ENCODE data around the gene ZP3.
A peak's percentile ranks its signal among the peaks of the same experiment; 100 is the strongest.

The ZP3 gene

GRCh38 chr7:76407718-76408117, 17.0 kb upstream of the ZP3 start:
- no peak overlapping the region for H4K8ac ChIP-seq (ENCODE audit: low read depth, low read length)
- no peak overlapping the region for H2BK12ac ChIP-seq (ENCODE audit: low read length)
- no peaks in the 10 kb centered on the region for H3K79me1 ChIP-seq (ENCODE audit: low read depth, low read length)
- H2BK15ac ChIP-seq (ENCODE audit: low read length) = no peak overlapping the region
- H2BK5ac ChIP-seq (ENCODE audit: low read length) = no peak overlapping the region
- H3K9me3 ChIP-seq (replicated peaks in 1 of 2; ENCODE audit: control insufficient read depth in 2 of 2, insufficient read depth in 1 of 2, low read depth in 1 of 2, low read length in 2 of 2) = no peaks in the 10 kb centered on the region
- no peak overlapping the region for H3K18ac ChIP-seq (ENCODE audit: low read length)
- WGBS, 2 donors (ENCODE audit: extremely low coverage in 2 of 2, insufficient read length in 2 of 2, insufficient replicate concordance in 1 of 2) = no CpG with 5 or more reads among the region's 4 CpGs
- H3K4me2 ChIP-seq (ENCODE audit: insufficient read depth, low read length, poor library complexity, severe bottlenecking) = no peak overlapping the region
- DNase-seq (ENCODE audit: low spot score) = no peak
- peak overlapping the region; percentile 46 for H3K23ac ChIP-seq (ENCODE audit: low read depth, low read length, poor library complexity)
- H3K27me3 ChIP-seq (ENCODE audit: control insufficient read depth in 3 of 3, insufficient read depth in 3 of 3, low read depth in 1 of 3, low read length in 3 of 3) = no peaks in the 10 kb centered on the region
- no peak overlapping the region for H3K4me3 ChIP-seq (ENCODE audit: low read length in 2 of 2)
- H4K91ac ChIP-seq (ENCODE audit: low read depth, low read length, poor library complexity) = no peak overlapping the region
- no peak overlapping the region for H3K27ac ChIP-seq (replicated peaks; ENCODE audit: low read length)
- no peaks in the 10 kb centered on the region for H3K36me3 ChIP-seq (replicated peaks in 1 of 2; ENCODE audit: control insufficient read depth in 2 of 2, insufficient read depth in 2 of 2, low read length in 2 of 2)
- H3K4ac ChIP-seq (ENCODE audit: low read length) = no peak overlapping the region
- no peak overlapping the region for H2BK120ac ChIP-seq (ENCODE audit: low read depth, low read length)
- peaks cover 3 to 17% of the 10 kb centered on the region in 2 donors for H3K4me1 ChIP-seq (ENCODE audit: control insufficient read depth in 2 of 2, insufficient read depth in 1 of 2, low read depth in 1 of 2, low read length in 2 of 2)
- H2AFZ ChIP-seq (ENCODE audit: low read length) = no peak overlapping the region
- no peak overlapping the region for H3K14ac ChIP-seq (ENCODE audit: low read length)
- no peak overlapping the region for H3K9ac ChIP-seq (ENCODE audit: low read depth, low read length, poor library complexity)
- no peak overlapping the region for H2AK5ac ChIP-seq (ENCODE audit: low read depth, low read length)

GRCh38 chr7:76408121-76408560, 16.6 kb upstream of the ZP3 start:
- Histone ChIP-seq H3K14ac (ENCODE audit: low read length) (no peak overlapping the region), H3K27ac (replicated peaks; ENCODE audit: low read length) (no peak overlapping the region), H3K4ac (ENCODE audit: low read length) (no peak overlapping the region), H2BK15ac (ENCODE audit: low read length) (peak overlapping the region; percentile 32), H2BK12ac (ENCODE audit: low read length) (no peak overlapping the region), H2AFZ (ENCODE audit: low read length) (no peak overlapping the region), H3K9me3 (replicated peaks in 1 of 2; ENCODE audit: control insufficient read depth in 2 of 2, insufficient read depth in 1 of 2, low read depth in 1 of 2, low read length in 2 of 2) (no peaks in the 10 kb centered on the region), H2AK5ac (ENCODE audit: low read depth, low read length) (no peak overlapping the region), H4K91ac (ENCODE audit: low read depth, low read length, poor library complexity) (no peak overlapping the region), H2BK120ac (ENCODE audit: low read depth, low read length) (no peak overlapping the region), H3K36me3 (replicated peaks in 1 of 2; ENCODE audit: control insufficient read depth in 2 of 2, insufficient read depth in 2 of 2, low read length in 2 of 2) (no peaks in the 10 kb centered on the region), H3K4me2 (ENCODE audit: insufficient read depth, low read length, poor library complexity, severe bottlenecking) (no peak overlapping the region), H3K79me1 (ENCODE audit: low read depth, low read length) (no peaks in the 10 kb centered on the region), H3K27me3 (ENCODE audit: control insufficient read depth in 3 of 3, insufficient read depth in 3 of 3, low read depth in 1 of 3, low read length in 3 of 3) (no peaks in the 10 kb centered on the region), H3K23ac (ENCODE audit: low read depth, low read length, poor library complexity) (peak overlapping the region; percentile 46), H3K18ac (ENCODE audit: low read length) (no peak overlapping the region), H3K4me1 (ENCODE audit: control insufficient read depth in 2 of 2, insufficient read depth in 1 of 2, low read depth in 1 of 2, low read length in 2 of 2) (peaks cover 3 to 17% of the 10 kb centered on the region in 2 donors), H3K9ac (ENCODE audit: low read depth, low read length, poor library complexity) (no peak overlapping the region), H2BK5ac (ENCODE audit: low read length) (no peak overlapping the region), H3K4me3 (ENCODE audit: low read length in 2 of 2) (no peak overlapping the region), H4K8ac (ENCODE audit: low read depth, low read length) (no peak overlapping the region)
- DNase-seq (ENCODE audit: low spot score) = no peak

- no peak within 1 kb of the TSS for H2BK120ac ChIP-seq (ENCODE audit: low read depth, low read length)
- H2AK5ac ChIP-seq (ENCODE audit: low read depth, low read length) = peak within 1 kb of the TSS; percentile 73
- no peak within 1 kb of the TSS for H2BK12ac ChIP-seq (ENCODE audit: low read length)
- H2BK15ac ChIP-seq (ENCODE audit: low read length) = peak within 1 kb of the TSS; percentile 32
- H3K9me3 ChIP-seq (replicated peaks in 1 of 2; ENCODE audit: control insufficient read depth in 2 of 2, insufficient read depth in 1 of 2, low read depth in 1 of 2, low read length in 2 of 2) = no peaks in the 10 kb centered on the region
- no peak within 1 kb of the TSS for H3K27ac ChIP-seq (replicated peaks; ENCODE audit: low read length)
- H3K14ac ChIP-seq (ENCODE audit: low read length) = no peak within 1 kb of the TSS
- H3K27me3 ChIP-seq (ENCODE audit: control insufficient read depth in 3 of 3, insufficient read depth in 3 of 3, low read depth in 1 of 3, low read length in 3 of 3) = no peaks in the 10 kb centered on the region
- DNase-seq (ENCODE audit: low spot score) = no peak
- H2BK5ac ChIP-seq (ENCODE audit: low read length) = no peak within 1 kb of the TSS
- no peaks in the 10 kb centered on the region for H3K36me3 ChIP-seq (replicated peaks in 1 of 2; ENCODE audit: control insufficient read depth in 2 of 2, insufficient read depth in 2 of 2, low read length in 2 of 2)
- no peak within 1 kb of the TSS for H4K8ac ChIP-seq (ENCODE audit: low read depth, low read length)
- no peak within 1 kb of the TSS for H3K9ac ChIP-seq (ENCODE audit: low read depth, low read length, poor library complexity)
- no peak within 1 kb of the TSS for H4K91ac ChIP-seq (ENCODE audit: low read depth, low read length, poor library complexity)
- H3K4me1 ChIP-seq (ENCODE audit: control insufficient read depth in 2 of 2, insufficient read depth in 1 of 2, low read depth in 1 of 2, low read length in 2 of 2) = peaks cover 3 to 14% of the 10 kb centered on the region in 2 donors
- H3K23ac ChIP-seq (ENCODE audit: low read depth, low read length, poor library complexity) = peak within 1 kb of the TSS; percentile 8
- H2AFZ ChIP-seq (ENCODE audit: low read length) = peak within 1 kb of the TSS; percentile 66
- H3K79me1 ChIP-seq (ENCODE audit: low read depth, low read length) = no peaks in the 10 kb centered on the region
- H3K4me3 ChIP-seq (ENCODE audit: low read length in 2 of 2) = no peak within 1 kb of the TSS
- peak within 1 kb of the TSS; percentile 39 for H3K4me2 ChIP-seq (ENCODE audit: insufficient read depth, low read length, poor library complexity, severe bottlenecking)
- no CpG with 5 or more reads among the region's 6 CpGs for WGBS, 2 donors (ENCODE audit: extremely low coverage in 2 of 2, insufficient read length in 2 of 2, insufficient replicate concordance in 1 of 2)
- peak within 1 kb of the TSS; percentile 35 for H3K18ac ChIP-seq (ENCODE audit: low read length)
- H3K4ac ChIP-seq (ENCODE audit: low read length) = no peak within 1 kb of the TSS
These were observed 15.2 kb upstream of the ZP3 start, which contains the start of gene SSC4D for GRCh38 chr7:76409537-76409936. SSC4D (minus strand) TSS chr7:76409697; CDS start chr7:76404439, 5,258 bp downstream.

- H2BK15ac ChIP-seq (ENCODE audit: low read length) = no peak overlapping the region
- no peak for DNase-seq (ENCODE audit: low spot score)
- no peaks in the 10 kb centered on the region for H3K27me3 ChIP-seq (ENCODE audit: control insufficient read depth in 3 of 3, insufficient read depth in 3 of 3, low read depth in 1 of 3, low read length in 3 of 3)
- H2AFZ ChIP-seq (ENCODE audit: low read length) = no peak overlapping the region
- H3K9ac ChIP-seq (ENCODE audit: low read depth, low read length, poor library complexity) = no peak overlapping the region
- no peak overlapping the region for H4K91ac ChIP-seq (ENCODE audit: low read depth, low read length, poor library complexity)
- no peaks in the 10 kb centered on the region for H3K9me3 ChIP-seq (replicated peaks in 1 of 2; ENCODE audit: control insufficient read depth in 2 of 2, insufficient read depth in 1 of 2, low read depth in 1 of 2, low read length in 2 of 2)
- no peak overlapping the region for H2AK5ac ChIP-seq (ENCODE audit: low read depth, low read length)
- H3K79me1 ChIP-seq (ENCODE audit: low read depth, low read length) = no peaks in the 10 kb centered on the region
- no peak overlapping the region for H3K14ac ChIP-seq (ENCODE audit: low read length)
- H2BK5ac ChIP-seq (ENCODE audit: low read length) = no peak overlapping the region
- no peak overlapping the region for H3K27ac ChIP-seq (replicated peaks; ENCODE audit: low read length)
- no peak overlapping the region for H3K4ac ChIP-seq (ENCODE audit: low read length)
- no peak overlapping the region for H3K23ac ChIP-seq (ENCODE audit: low read depth, low read length, poor library complexity)
- H3K4me3 ChIP-seq (ENCODE audit: low read length in 2 of 2) = no peak overlapping the region
- peaks cover 3 to 14% of the 10 kb centered on the region in 2 donors for H3K4me1 ChIP-seq (ENCODE audit: control insufficient read depth in 2 of 2, insufficient read depth in 1 of 2, low read depth in 1 of 2, low read length in 2 of 2)
- WGBS, 2 donors (ENCODE audit: extremely low coverage in 2 of 2, insufficient read length in 2 of 2, insufficient replicate concordance in 1 of 2) = no CpG with 5 or more reads among the region's 1 CpG
- H4K8ac ChIP-seq (ENCODE audit: low read depth, low read length) = no peak overlapping the region
- H3K36me3 ChIP-seq (replicated peaks in 1 of 2; ENCODE audit: control insufficient read depth in 2 of 2, insufficient read depth in 2 of 2, low read length in 2 of 2) = no peaks in the 10 kb centered on the region
- no peak overlapping the region for H2BK12ac ChIP-seq (ENCODE audit: low read length)
- H3K4me2 ChIP-seq (ENCODE audit: insufficient read depth, low read length, poor library complexity, severe bottlenecking) = no peak overlapping the region
- no peak overlapping the region for H2BK120ac ChIP-seq (ENCODE audit: low read depth, low read length)
- no peak overlapping the region for H3K18ac ChIP-seq (ENCODE audit: low read length)
These were observed 13.1 kb upstream of the ZP3 start for GRCh38 chr7:76411626-76412025.
